Superior temporal gyrus (tissue), 1 donor: ENCODE results near the gene MEIOB.
A peak's percentile ranks its signal among the peaks of the same experiment; 100 is the strongest.

Experiments
- DNase-seq: peaks from one replicate; pipeline ENCODE4 v3.0.0-alpha.2; 2016; ENCODE audit errors: extremely low spot score

Gene MEIOB

GRCh38 chr16:1831186-1832075 is 40.5 kb downstream of the MEIOB start:
- no peak for DNase-seq

- no peak for DNase-seq
Measured at GRCh38 chr16:1830213-1830612, 41.8 kb downstream of the MEIOB start.

- no peak for DNase-seq
Measured at GRCh38 chr16:1828645-1829410, 43.1 kb downstream of the MEIOB start.

- DNase-seq = peak; percentile 97
Measured at GRCh38 chr16:1826691-1827573, 45.0 kb downstream of the MEIOB start, which contains the start of the genes FAHD1 and HAGH. Gene FAHD1 (plus strand): TSS chr16:1827206. CDS start chr16:1827239, 33 bp downstream. Gene HAGH (minus strand): TSS chr16:1826825. CDS start chr16:1826787, 38 bp downstream.

GRCh38 chr16:1825864-1826690 is 45.9 kb downstream of the MEIOB start:
- no peak for DNase-seq

- DNase-seq = no peak
Measured at GRCh38 chr16:1825381-1825863, 46.5 kb downstream of the MEIOB start.

- peak; percentile 42 for DNase-seq
Measured at GRCh38 chr16:1823821-1824220, 48.1 kb downstream of the MEIOB start.

GRCh38 chr16:1822801-1823200 is 49.2 kb downstream of the MEIOB start:
- no peak for DNase-seq

GRCh38 chr16:1821861-1822611 is 49.9 kb downstream of the MEIOB start:
- no peak for DNase-seq

GRCh38 chr16:1820946-1821290 is 51.0 kb downstream of the MEIOB start:
- no peak for DNase-seq

- no peak for DNase-seq
Measured at GRCh38 chr16:1820096-1820945, 51.6 kb downstream of the MEIOB start.

GRCh38 chr16:1819611-1820010 is 52.4 kb downstream of the MEIOB start:
- DNase-seq = no peak

GRCh38 chr16:1818873-1819525 is 53.0 kb downstream of the MEIOB start:
- no peak for DNase-seq

- DNase-seq = no peak
Measured at GRCh38 chr16:1818204-1818872, 53.6 kb downstream of the MEIOB start.

GRCh38 chr16:1817716-1818115 is 54.2 kb downstream of the MEIOB start:
- DNase-seq = no peak

- no peak for DNase-seq
Measured at GRCh38 chr16:1817276-1817589, 54.7 kb downstream of the MEIOB start.

- DNase-seq = no peak
Measured at GRCh38 chr16:1816396-1817275, 55.3 kb downstream of the MEIOB start.
